GM21619 (cell line): Measurements from ENCODE around the gene TCTA.

Experiments used
- ATAC-seq: cut with Tn5 transposase; IDR thresholded peaks from one replicate; pipeline ENCODE4 v1.9.1; 2021; ENCODE audit not compliant: unreplicated experiment

The TCTA gene

GRCh38 chr3:49456466-49456865 is 44.2 kb downstream of the TCTA start:
- no peak for ATAC-seq

- ATAC-seq: no peak
Observed at GRCh38 chr3:49460188-49460890, 48.1 kb downstream of the TCTA start.

GRCh38 chr3:49460956-49461355 is 48.7 kb downstream of the TCTA start:
- no peak for ATAC-seq

- ATAC-seq: no peak
Observed at GRCh38 chr3:49461443-49462171, 49.4 kb downstream of the TCTA start.

GRCh38 chr3:49462222-49462621 is 50.0 kb downstream of the TCTA start:
- no peak for ATAC-seq

GRCh38 chr3:49465270-49466034 is 53.2 kb downstream of the TCTA start:
- ATAC-seq: no peak
